ENCODE results near the gene CACNA1E. TPM values are rescaled to one million over a fixed set of nuclear protein-coding genes. Genes with fewer than 3 reads are reported as not detected.

CACNA1E gene
- total and polyA plus RNA-seq, 7 experiments from 2014 or later, result 0.07 TPM; not detected in 6

DNA sequence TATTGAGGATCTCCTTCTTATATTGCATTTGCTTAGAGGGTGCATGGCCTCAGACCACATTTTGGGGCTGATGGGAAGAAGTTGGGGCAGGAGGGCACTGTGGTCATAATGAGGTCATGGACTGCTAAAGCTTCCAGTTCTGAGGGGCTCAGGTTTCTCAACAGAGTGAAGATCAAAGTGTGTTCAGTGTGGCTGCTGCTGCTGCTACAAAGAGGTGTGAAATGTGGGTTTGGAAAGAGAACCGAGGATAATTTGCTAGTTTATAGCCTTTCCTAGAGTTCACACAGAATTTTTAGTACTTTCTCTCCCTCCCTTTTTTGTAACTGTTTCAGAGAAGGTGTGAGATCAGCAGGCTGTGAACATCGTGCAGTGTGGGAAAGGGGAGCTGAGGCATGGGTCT, 73.3 kb downstream of the CACNA1E start:
- Histone ChIP-seq H3K27ac (ENCODE audit: low read depth, low read length) (no peak overlapping the region), H3K9me3 (ENCODE audit: control insufficient read depth in 2 of 3, low read length in 3 of 3) (no peaks in the 10 kb centered on the region), H3K27me3 (ENCODE audit: control insufficient read depth in 2 of 2, insufficient read depth in 2 of 2, low read length in 2 of 2) (no peaks in the 10 kb centered on the region), H3K4me1 (ENCODE audit: control insufficient read depth in 2 of 2, insufficient read depth in 2 of 2, low read length in 2 of 2) (no peaks in the 10 kb centered on the region), H3K4me3 (ENCODE audit: low read length) (no peak overlapping the region), H3K36me3 (ENCODE audit: control insufficient read depth in 2 of 3, insufficient read depth in 3 of 3, low read length in 3 of 3) (no peaks in the 10 kb centered on the region)
- Mint-ChIP-seq H3K36me3 (no peaks in the 10 kb centered on the region), H3K9me3 (peaks cover 0 to 2% (median 0%) of the 10 kb centered on the region in 11 donors), H3K4me1 (no peaks in the 10 kb centered on the region), H3K4me3 (no peak overlapping the region), H3K27ac (no peak overlapping the region), H3K27me3 (peaks cover 0 to 19% (median 9%) of the 10 kb centered on the region in 5 donors)
- ATAC-seq (no peak), DNase-seq (no peak)
- POLR2A ChIA-PET, result no interaction called here
- intact Hi-C loops (cut with micrococcal nuclease), result no loop called here
- CTCF ChIA-PET, result no interaction called here

DNA sequence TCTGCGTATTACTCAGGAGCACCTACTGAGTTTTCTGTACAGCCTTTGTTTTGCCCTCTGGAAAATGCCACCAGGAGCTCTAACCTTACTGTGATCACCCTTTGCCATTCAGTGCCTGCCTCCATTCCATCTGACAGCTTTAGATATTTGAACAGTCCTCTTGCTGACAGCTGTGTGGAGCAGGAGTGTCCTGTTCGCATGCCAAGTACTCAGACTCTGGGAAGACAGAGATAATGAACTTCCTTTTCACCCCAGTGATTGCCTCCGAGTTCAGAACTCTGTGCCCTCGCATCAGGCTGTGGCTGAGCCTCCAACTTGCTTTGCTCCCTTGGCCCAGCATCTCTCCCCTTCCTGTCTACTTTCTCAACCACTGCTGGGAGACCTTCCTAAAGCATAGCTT, 74.0 kb downstream of the CACNA1E start:
- no peaks in the 10 kb centered on the region for H3K27me3 ChIP-seq (ENCODE audit: control insufficient read depth in 2 of 2, insufficient read depth in 2 of 2, low read length in 2 of 2)
- no peak overlapping the region for H3K4me3 ChIP-seq (ENCODE audit: low read length)
- no peaks in the 10 kb centered on the region for H3K36me3 Mint-ChIP-seq
- H3K9me3 Mint-ChIP-seq, result peaks cover 0 to 2% (median 0%) of the 10 kb centered on the region in 11 donors
- H3K4me1 Mint-ChIP-seq, result no peaks in the 10 kb centered on the region
- no peaks in the 10 kb centered on the region for H3K4me1 ChIP-seq (ENCODE audit: control insufficient read depth in 2 of 2, insufficient read depth in 2 of 2, low read length in 2 of 2)
- no peak overlapping the region for H3K27ac ChIP-seq (ENCODE audit: low read depth, low read length)
- ChIA-PET POLR2A (no interaction called here), CTCF (no interaction called here)
- no peaks in the 10 kb centered on the region for H3K36me3 ChIP-seq (ENCODE audit: control insufficient read depth in 2 of 3, insufficient read depth in 3 of 3, low read length in 3 of 3)
- H3K4me3 Mint-ChIP-seq, result no peak overlapping the region
- no peaks in the 10 kb centered on the region for H3K9me3 ChIP-seq (ENCODE audit: control insufficient read depth in 2 of 3, low read length in 3 of 3)
- no peak overlapping the region for H3K27ac Mint-ChIP-seq
- intact Hi-C loops (cut with micrococcal nuclease), result no loop called here
- DNase-seq (no peak), ATAC-seq (no peak)
- peaks cover 0 to 12% (median 6%) of the 10 kb centered on the region in 5 donors for H3K27me3 Mint-ChIP-seq

DNA sequence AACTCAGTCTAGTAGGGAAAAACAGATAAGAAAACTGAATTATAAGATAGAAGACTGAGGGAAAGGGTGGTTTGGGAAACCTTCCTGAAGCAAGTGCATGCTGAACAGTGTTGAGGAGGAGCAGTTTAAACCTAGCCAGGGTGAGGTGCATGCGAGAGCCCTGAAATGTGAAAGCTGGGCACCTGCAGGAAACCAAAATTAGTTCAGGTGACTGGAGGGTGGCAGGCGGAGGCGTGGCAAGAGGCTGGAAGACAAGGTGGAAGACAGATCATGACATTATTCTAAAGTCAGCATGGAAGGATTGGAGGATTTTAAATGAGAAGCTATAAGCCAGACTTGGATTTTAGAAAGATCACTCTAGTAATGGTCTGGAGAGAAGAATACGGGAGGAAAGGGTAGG, 75.1 kb downstream of the CACNA1E start:
- no peaks in the 10 kb centered on the region for H3K27me3 ChIP-seq (ENCODE audit: control insufficient read depth in 2 of 2, insufficient read depth in 2 of 2, low read length in 2 of 2)
- CTCF ChIA-PET, result no interaction called here
- ATAC-seq (no peak), DNase-seq (no peak)
- POLR2A ChIA-PET, result no interaction called here
- Mint-ChIP-seq H3K4me3 (no peak overlapping the region), H3K27me3 (peaks cover 0 to 11% (median 0%) of the 10 kb centered on the region in 5 donors), H3K36me3 (no peaks in the 10 kb centered on the region), H3K27ac (no peak overlapping the region), H3K4me1 (no peaks in the 10 kb centered on the region), H3K9me3 (no peaks in the 10 kb centered on the region)
- H3K4me3 ChIP-seq (ENCODE audit: low read length), result no peak overlapping the region
- H3K4me1 ChIP-seq (ENCODE audit: control insufficient read depth in 2 of 2, insufficient read depth in 2 of 2, low read length in 2 of 2), result no peaks in the 10 kb centered on the region
- H3K9me3 ChIP-seq (ENCODE audit: control insufficient read depth in 2 of 3, low read length in 3 of 3), result no peaks in the 10 kb centered on the region
- intact Hi-C loops (cut with micrococcal nuclease), result no loop called here
- H3K27ac ChIP-seq (ENCODE audit: low read depth, low read length), result no peak overlapping the region
- no peaks in the 10 kb centered on the region for H3K36me3 ChIP-seq (ENCODE audit: control insufficient read depth in 2 of 3, insufficient read depth in 3 of 3, low read length in 3 of 3)

GRCh38 chr1:181559142-181559541, 75.8 kb downstream of the CACNA1E start:
- Mint-ChIP-seq H3K27ac (no peak overlapping the region), H3K4me3 (no peak overlapping the region), H3K27me3 (peaks cover 0 to 12% (median 0%) of the 10 kb centered on the region in 5 donors), H3K36me3 (no peaks in the 10 kb centered on the region), H3K4me1 (no peaks in the 10 kb centered on the region), H3K9me3 (no peaks in the 10 kb centered on the region)
- ChIA-PET POLR2A (no interaction called here), CTCF (no interaction called here)
- Histone ChIP-seq H3K4me1 (ENCODE audit: control insufficient read depth in 2 of 2, insufficient read depth in 2 of 2, low read length in 2 of 2) (no peaks in the 10 kb centered on the region), H3K27ac (ENCODE audit: low read depth, low read length) (no peak overlapping the region), H3K36me3 (ENCODE audit: control insufficient read depth in 2 of 3, insufficient read depth in 3 of 3, low read length in 3 of 3) (no peaks in the 10 kb centered on the region), H3K9me3 (ENCODE audit: control insufficient read depth in 2 of 3, low read length in 3 of 3) (no peaks in the 10 kb centered on the region), H3K27me3 (ENCODE audit: control insufficient read depth in 2 of 2, insufficient read depth in 2 of 2, low read length in 2 of 2) (no peaks in the 10 kb centered on the region), H3K4me3 (ENCODE audit: low read length) (no peak overlapping the region)
- intact Hi-C loops (cut with micrococcal nuclease), result no loop called here
- no peak for DNase-seq
- no peak for ATAC-seq

- DNase-seq, result no peak
- Histone ChIP-seq H3K4me3 (ENCODE audit: low read length) (no peak overlapping the region), H3K36me3 (ENCODE audit: control insufficient read depth in 2 of 3, insufficient read depth in 3 of 3, low read length in 3 of 3) (no peaks in the 10 kb centered on the region), H3K9me3 (ENCODE audit: control insufficient read depth in 2 of 3, low read length in 3 of 3) (no peaks in the 10 kb centered on the region), H3K4me1 (ENCODE audit: control insufficient read depth in 2 of 2, insufficient read depth in 2 of 2, low read length in 2 of 2) (no peaks in the 10 kb centered on the region), H3K27me3 (ENCODE audit: control insufficient read depth in 2 of 2, insufficient read depth in 2 of 2, low read length in 2 of 2) (no peaks in the 10 kb centered on the region), H3K27ac (ENCODE audit: low read depth, low read length) (no peak overlapping the region)
- H3K36me3 Mint-ChIP-seq, result no peaks in the 10 kb centered on the region
- peaks cover 0 to 25% (median 4%) of the 10 kb centered on the region in 5 donors for H3K27me3 Mint-ChIP-seq
- ChIA-PET POLR2A (no interaction called here), CTCF (no interaction called here)
- no peak for ATAC-seq
- H3K4me3 Mint-ChIP-seq, result no peak overlapping the region
- H3K4me1 Mint-ChIP-seq, result no peaks in the 10 kb centered on the region
- no peak overlapping the region for H3K27ac Mint-ChIP-seq
- H3K9me3 Mint-ChIP-seq, result no peaks in the 10 kb centered on the region
- intact Hi-C loops (cut with micrococcal nuclease), result no loop called here
These were observed 79.1 kb downstream of the CACNA1E start for GRCh38 chr1:181562395-181562794.

DNA sequence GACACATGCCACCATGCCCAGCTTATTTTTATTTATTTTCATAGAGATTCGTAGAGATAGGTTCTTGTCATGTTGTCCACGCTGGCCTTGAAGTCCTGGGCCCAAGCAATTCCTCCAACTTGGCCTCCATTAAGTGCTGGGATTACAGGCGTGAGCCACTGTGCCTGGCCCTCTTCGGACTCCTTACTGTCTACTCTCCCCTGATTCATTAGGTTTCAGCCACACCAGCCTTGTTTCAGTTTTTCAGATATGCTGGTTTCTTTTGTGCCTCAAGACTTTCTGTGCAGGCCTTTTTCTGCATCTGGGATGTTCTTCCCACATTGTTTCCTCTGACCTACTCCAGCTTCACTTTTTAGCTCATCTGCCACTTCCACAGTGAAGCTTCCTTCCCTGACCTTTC, 85.4 kb downstream of the CACNA1E start:
- ATAC-seq (no peak), DNase-seq (no peak)
- no peak overlapping the region for H3K27ac Mint-ChIP-seq
- H3K36me3 ChIP-seq (ENCODE audit: control insufficient read depth in 2 of 3, insufficient read depth in 3 of 3, low read length in 3 of 3), result no peaks in the 10 kb centered on the region
- H3K9me3 Mint-ChIP-seq, result peaks cover 0 to 5% (median 0%) of the 10 kb centered on the region in 11 donors
- intact Hi-C loops (cut with micrococcal nuclease), result no loop called here
- peaks cover 8 to 36% (median 20%) of the 10 kb centered on the region in 5 donors for H3K27me3 Mint-ChIP-seq
- no peak overlapping the region for H3K4me3 Mint-ChIP-seq
- H3K9me3 ChIP-seq (ENCODE audit: control insufficient read depth in 2 of 3, low read length in 3 of 3), result no peaks in the 10 kb centered on the region
- no peak overlapping the region for H3K4me3 ChIP-seq (ENCODE audit: low read length)
- H3K27me3 ChIP-seq (ENCODE audit: control insufficient read depth in 2 of 2, insufficient read depth in 2 of 2, low read length in 2 of 2), result no peaks in the 10 kb centered on the region
- no peaks in the 10 kb centered on the region for H3K4me1 Mint-ChIP-seq
- H3K36me3 Mint-ChIP-seq, result no peaks in the 10 kb centered on the region
- ChIA-PET CTCF (no interaction called here), POLR2A (no interaction called here)
- no peaks in the 10 kb centered on the region for H3K4me1 ChIP-seq (ENCODE audit: control insufficient read depth in 2 of 2, insufficient read depth in 2 of 2, low read length in 2 of 2)
- H3K27ac ChIP-seq (ENCODE audit: low read depth, low read length), result no peak overlapping the region

DNA sequence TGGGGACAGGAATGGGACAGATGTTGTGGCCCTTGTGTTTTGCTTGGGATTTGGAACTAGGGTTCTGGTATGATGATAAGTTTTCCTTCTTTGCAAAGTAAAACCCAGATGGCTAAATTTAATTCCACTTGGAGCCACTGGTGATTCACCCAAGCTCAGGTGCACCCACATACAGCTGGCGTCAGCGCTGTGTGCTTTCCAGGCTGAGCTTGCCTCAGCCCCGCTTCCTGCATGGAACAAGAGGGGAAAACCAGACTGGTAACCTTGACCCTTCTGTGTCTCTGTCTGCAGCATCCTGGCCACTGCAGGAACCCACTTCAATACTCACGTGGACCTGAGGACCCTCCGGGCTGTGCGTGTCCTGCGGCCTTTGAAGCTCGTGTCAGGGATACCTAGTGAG, 94.2 kb downstream of the CACNA1E start:
- ChIA-PET POLR2A (no interaction called here), CTCF (no interaction called here)
- Mint-ChIP-seq H3K27me3 (peaks cover 14 to 32% (median 19%) of the 10 kb centered on the region in 5 donors), H3K4me1 (no peaks in the 10 kb centered on the region), H3K27ac (no peak overlapping the region), H3K9me3 (peaks cover 0 to 2% (median 0%) of the 10 kb centered on the region in 11 donors), H3K36me3 (no peaks in the 10 kb centered on the region), H3K4me3 (no peak overlapping the region)
- ATAC-seq (no peak), DNase-seq (no peak)
- Histone ChIP-seq H3K9me3 (ENCODE audit: control insufficient read depth in 2 of 3, low read length in 3 of 3) (no peaks in the 10 kb centered on the region), H3K4me1 (ENCODE audit: control insufficient read depth in 2 of 2, insufficient read depth in 2 of 2, low read length in 2 of 2) (no peaks in the 10 kb centered on the region), H3K27me3 (ENCODE audit: control insufficient read depth in 2 of 2, insufficient read depth in 2 of 2, low read length in 2 of 2) (no peaks in the 10 kb centered on the region), H3K4me3 (ENCODE audit: low read length) (no peak overlapping the region), H3K36me3 (ENCODE audit: control insufficient read depth in 2 of 3, insufficient read depth in 3 of 3, low read length in 3 of 3) (no peaks in the 10 kb centered on the region), H3K27ac (ENCODE audit: low read depth, low read length) (no peak overlapping the region)
- intact Hi-C loops (cut with micrococcal nuclease), result no loop called here

All from naive thymus-derived CD4-positive, alpha-beta T cell (primary cell).